GM11168 (cell line): Measurements from ENCODE around the gene TMPRSS6.
"Not testable (repeated sequence)": the region's sequence is repeated elsewhere in the genome, so short reads cannot be mapped to it uniquely, and the experiment has no call there.

ENCODE experiments used
- in situ Hi-C: fragments of 300-500 bp; cut with MboI; formaldehyde crosslinking; loops from one replicate; pipeline ENCODE4 v1.12.0; 2022; ENCODE audit warnings: low sequenced_read_pairs; ENCODE audit not compliant: unreplicated experiment

The TMPRSS6 gene

DNA sequence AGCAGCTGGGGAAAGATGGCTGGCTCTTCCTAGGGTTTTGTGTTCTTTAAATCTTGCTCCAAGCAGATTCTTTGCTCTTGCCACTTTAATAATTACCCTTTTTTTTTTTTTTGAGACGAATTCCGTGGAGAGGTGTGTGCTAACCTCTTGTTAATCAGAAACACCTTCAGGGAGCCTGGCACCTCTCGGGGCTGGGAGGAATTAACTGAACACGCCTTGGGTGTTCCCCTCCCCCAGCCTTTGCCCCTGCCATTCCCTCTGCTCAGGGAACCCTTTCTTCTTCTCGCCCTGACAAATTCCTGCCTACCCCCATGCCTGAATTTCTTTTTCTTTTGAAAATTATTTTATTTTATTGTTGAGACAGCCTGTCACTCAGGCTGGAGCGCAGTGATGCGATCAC lies 17.5 kb downstream of the TMPRSS6 start:
- in situ Hi-C loops = no loop called here

- in situ Hi-C loops = no loop called here
These were observed 18.4 kb downstream of the TMPRSS6 start for GRCh38 chr22:37090920-37091695.

- in situ Hi-C loops = no loop called here
These were observed 20.1 kb downstream of the TMPRSS6 start for GRCh38 chr22:37089434-37089833.

DNA sequence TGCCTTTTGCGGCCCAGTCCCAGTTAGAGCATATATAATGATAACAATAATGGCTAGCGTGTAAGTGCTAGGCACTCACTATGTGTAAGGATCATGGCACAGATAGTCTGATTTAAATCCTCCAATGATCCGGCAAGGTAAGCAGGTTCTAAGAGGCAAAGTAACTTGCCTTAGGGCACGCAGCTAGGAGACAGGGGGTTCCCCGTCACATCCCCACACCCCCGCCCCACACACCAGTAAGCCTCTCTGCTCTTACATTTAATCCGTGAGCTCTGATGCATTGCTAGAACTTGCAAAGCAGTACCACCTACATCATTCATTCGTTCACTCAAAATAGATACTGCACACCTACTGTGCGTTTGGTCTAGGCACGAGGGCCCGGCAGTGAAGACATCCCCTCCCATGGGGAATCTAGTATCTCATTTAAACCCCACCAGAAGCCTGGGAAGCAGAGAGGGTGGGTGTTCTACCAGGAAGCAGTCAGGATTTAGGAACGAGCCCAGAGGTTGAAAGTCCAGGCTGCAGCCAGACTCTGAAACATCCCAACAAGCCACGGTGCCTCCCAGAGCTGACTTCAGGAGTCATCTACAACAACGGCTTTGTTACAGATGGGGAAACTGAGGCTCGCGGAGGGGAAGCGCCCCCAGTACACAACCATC lies 20.6 kb downstream of the TMPRSS6 start:
- in situ Hi-C loops = no loop called here

- in situ Hi-C loops = no loop called here
These were observed 21.4 kb downstream of the TMPRSS6 start for GRCh38 chr22:37088108-37088605.

- in situ Hi-C loops = no loop called here
These were observed 23.3 kb downstream of the TMPRSS6 start for GRCh38 chr22:37086184-37086583.

GRCh38 chr22:37084385-37084784 lies 25.1 kb downstream of the TMPRSS6 start:
- in situ Hi-C loops = loop anchor here (5.0 kb wide), 1 partner anchor 103 kb away; the partner anchor contains the start of gene C1QTNF6

GRCh38 chr22:37083914-37084313 lies 25.6 kb downstream of the TMPRSS6 start:
- in situ Hi-C loops = loop anchor here (5.0 kb wide), 1 partner anchor 103 kb away; the partner anchor contains the start of gene C1QTNF6

DNA sequence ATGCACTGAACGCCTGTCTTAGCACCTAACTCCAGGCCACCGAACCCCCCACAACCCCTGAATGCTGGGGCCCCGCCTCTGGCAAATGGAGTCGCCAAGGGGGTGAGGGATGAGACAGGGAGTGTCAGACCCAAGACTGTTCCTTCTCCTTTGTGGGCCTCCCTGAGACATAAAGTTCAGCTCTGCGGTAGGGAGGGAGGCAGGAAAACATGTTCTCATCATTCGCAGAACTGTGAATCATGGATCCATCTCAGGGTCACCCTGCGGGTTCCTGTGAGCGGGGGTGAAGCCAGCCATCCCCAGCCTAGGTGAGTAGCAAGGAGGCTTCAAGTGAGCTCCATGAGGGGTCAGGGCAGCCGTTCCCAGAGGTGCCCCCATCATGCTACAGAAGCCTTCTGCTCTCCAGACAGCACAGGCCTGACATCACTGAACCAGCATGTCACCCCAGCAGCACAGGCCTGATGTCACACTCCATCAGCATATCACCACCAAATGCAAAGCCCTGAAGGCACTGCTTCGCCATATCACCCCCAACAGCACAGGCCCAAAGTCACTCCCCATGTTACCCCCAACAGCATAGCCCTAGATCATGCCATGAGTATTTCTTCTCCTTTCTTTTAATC lies 27.2 kb downstream of the TMPRSS6 start:
- in situ Hi-C loops = loop anchor here (5.0 kb wide), 1 partner anchor 105 kb away; the partner anchor contains the start of gene C1QTNF6

- in situ Hi-C loops = loop anchor here (5.0 kb wide), 1 partner anchor 106 kb away; the partner anchor contains the start of gene C1QTNF6
These were observed 28.7 kb downstream of the TMPRSS6 start for GRCh38 chr22:37080838-37081237.

DNA sequence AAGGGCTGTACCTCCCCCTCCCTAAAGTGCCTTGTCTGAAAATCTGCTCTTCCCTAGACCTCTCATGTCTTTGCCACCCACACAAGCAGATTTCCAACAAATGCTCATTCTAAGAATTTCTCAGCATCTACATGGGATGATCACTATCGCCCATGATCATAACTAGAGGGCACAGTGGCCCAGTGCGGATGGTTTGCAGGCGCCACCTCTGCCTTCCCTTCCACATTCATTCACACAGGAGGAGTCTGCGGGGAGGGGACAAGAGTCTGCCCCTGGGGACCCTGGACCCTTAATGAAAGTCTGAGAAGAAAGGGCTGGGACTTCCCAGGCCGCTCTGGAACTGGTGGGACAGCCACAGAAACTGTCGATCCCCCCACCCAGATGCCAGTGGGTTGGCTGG lies 29.1 kb downstream of the TMPRSS6 start:
- in situ Hi-C loops = loop anchor here (5.0 kb wide), 1 partner anchor 107 kb away; the partner anchor contains the start of gene C1QTNF6

GRCh38 chr22:37079668-37080171 lies 29.8 kb downstream of the TMPRSS6 start:
- in situ Hi-C loops = loop anchor here (5.0 kb wide), 1 partner anchor 108 kb away; the partner anchor contains the start of gene C1QTNF6

DNA sequence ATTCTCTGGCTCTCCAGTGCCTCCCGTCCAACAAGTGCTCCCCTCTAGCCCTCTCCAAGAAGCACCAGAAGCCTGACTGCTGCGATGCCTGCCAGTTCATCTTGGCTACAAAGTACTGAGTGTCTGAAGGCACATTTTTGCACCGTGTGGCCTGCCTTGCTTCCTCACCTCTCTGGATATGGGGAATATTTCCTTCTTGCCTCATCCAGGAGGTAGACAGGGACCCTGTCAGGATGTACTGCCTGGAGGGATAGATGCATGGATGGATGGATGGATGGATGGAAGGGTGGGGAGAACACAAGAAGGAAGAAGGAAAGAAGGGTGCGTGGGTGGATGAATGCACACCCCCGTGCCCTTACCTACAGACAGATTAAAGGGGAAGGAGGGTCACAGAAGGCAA lies 30.4 kb downstream of the TMPRSS6 start:
- in situ Hi-C loops = no loop called here

GRCh38 chr22:37077802-37078448 lies 31.6 kb downstream of the TMPRSS6 start:
- in situ Hi-C loops = no loop called here

GRCh38 chr22:37075822-37076433 lies 33.6 kb downstream of the TMPRSS6 start:
- in situ Hi-C loops = no loop called here

GRCh38 chr22:37075046-37075445 lies 34.5 kb downstream of the TMPRSS6 start:
- in situ Hi-C loops = no loop called here

- in situ Hi-C loops = no loop called here
These were observed 35.0 kb downstream of the TMPRSS6 start for GRCh38 chr22:37074537-37074936.

GRCh38 chr22:37072673-37073072 lies 36.8 kb downstream of the TMPRSS6 start:
- in situ Hi-C loops = no loop called here

GRCh38 chr22:37071850-37072592 lies 37.5 kb downstream of the TMPRSS6 start:
- in situ Hi-C loops = not testable (repeated sequence)
